Measurements from ENCODE around the gene PID1. TPM values are rescaled to one million over a fixed set of nuclear protein-coding genes. Genes with fewer than 3 reads are reported as not detected.
"Not testable (repeated sequence)": the region's sequence is repeated elsewhere in the genome, so short reads cannot be mapped to it uniquely, and the experiment has no call there.

PID1 gene
- total RNA-seq, 2 donors from 2014 or later, result 13.0 to 13.8 TPM

GRCh38 chr2:229199267-229199666 lies 71.8 kb downstream of the PID1 start:
- no peak overlapping the region for H3K27ac ChIP-seq
- DNase-seq, result no peak
- no peak overlapping the region for H3K4me3 ChIP-seq
- 60 to 68% methylated on average over 2 of the region's 2 CpGs for WGBS, 2 donors
- ATAC-seq, result no peak
- H3K27me3 ChIP-seq, result no peaks in the 10 kb centered on the region
- peaks cover 18% of the 10 kb centered on the region for H3K4me1 ChIP-seq
- TF ChIP-seq CTCF (IDR thresholded peaks at IDR 0.05) (no peak), POLR2A (IDR thresholded peaks at IDR 0.05) (no peak)
- intact Hi-C loops (cut with DNase I), result no loop called here
- no peaks in the 10 kb centered on the region for H3K9me3 ChIP-seq
- H3K36me3 ChIP-seq (replicated peaks in 1 of 2; ENCODE audit: insufficient read depth in 1 of 2, low read depth in 2 of 2), result no peaks in the 10 kb centered on the region

GRCh38 chr2:229196448-229196847 lies 74.6 kb downstream of the PID1 start:
- Histone ChIP-seq H3K9me3 (no peaks in the 10 kb centered on the region), H3K4me3 (no peak overlapping the region), H3K27me3 (no peaks in the 10 kb centered on the region), H3K27ac (no peak overlapping the region), H3K36me3 (replicated peaks in 1 of 2; ENCODE audit: insufficient read depth in 1 of 2, low read depth in 2 of 2) (no peaks in the 10 kb centered on the region), H3K4me1 (peaks cover 18% of the 10 kb centered on the region)
- DNase-seq, result no peak
- 61 to 68% methylated on average over 2 of the region's 2 CpGs for WGBS, 2 donors
- intact Hi-C loops (cut with DNase I), result no loop called here
- no peak for ATAC-seq
- TF ChIP-seq POLR2A (IDR thresholded peaks at IDR 0.05) (no peak), CTCF (IDR thresholded peaks at IDR 0.05) (no peak)

GRCh38 chr2:229195346-229195947 lies 75.6 kb downstream of the PID1 start:
- ATAC-seq (peak; percentile 38), DNase-seq (no peak)
- no peaks in the 10 kb centered on the region for H3K36me3 ChIP-seq (replicated peaks in 1 of 2; ENCODE audit: insufficient read depth in 1 of 2, low read depth in 2 of 2)
- no peaks in the 10 kb centered on the region for H3K9me3 ChIP-seq
- H3K27ac ChIP-seq, result peak overlapping the region in 1 of 4 donors; percentile 24
- WGBS, 2 donors, result 15 to 17% methylated on average over 1 of the region's 1 CpG
- intact Hi-C loops (cut with DNase I), result no loop called here
- H3K27me3 ChIP-seq, result no peaks in the 10 kb centered on the region
- TF ChIP-seq CTCF (IDR thresholded peaks at IDR 0.05) (no peak), POLR2A (IDR thresholded peaks at IDR 0.05) (no peak)
- H3K4me1 ChIP-seq, result peaks cover 18% of the 10 kb centered on the region
- no peak overlapping the region for H3K4me3 ChIP-seq

GRCh38 chr2:229193281-229193680 lies 77.8 kb downstream of the PID1 start:
- no peaks in the 10 kb centered on the region for H3K9me3 ChIP-seq
- peaks cover 18% of the 10 kb centered on the region for H3K4me1 ChIP-seq
- no peak overlapping the region for H3K27ac ChIP-seq
- intact Hi-C loops (cut with DNase I), result no loop called here
- ATAC-seq (no peak), DNase-seq (no peak)
- no peak overlapping the region for H3K4me3 ChIP-seq
- no peaks in the 10 kb centered on the region for H3K27me3 ChIP-seq
- no peaks in the 10 kb centered on the region for H3K36me3 ChIP-seq (replicated peaks in 1 of 2; ENCODE audit: insufficient read depth in 1 of 2, low read depth in 2 of 2)
- TF ChIP-seq CTCF (IDR thresholded peaks at IDR 0.05), result no peak
- no peak for TF ChIP-seq POLR2A (IDR thresholded peaks at IDR 0.05)
- 68 to 78% methylated on average over 3 of the region's 3 CpGs for WGBS, 2 donors

GRCh38 chr2:229191413-229191812 lies 79.7 kb downstream of the PID1 start:
- no peak for ATAC-seq

GRCh38 chr2:229187123-229187522 lies 84.0 kb downstream of the PID1 start:
- H3K36me3 ChIP-seq (replicated peaks in 1 of 2; ENCODE audit: insufficient read depth in 1 of 2, low read depth in 2 of 2); H3K4me3 ChIP-seq; H3K27me3 ChIP-seq; H3K4me1 ChIP-seq; DNase-seq; intact Hi-C loops (cut with DNase I); H3K27ac ChIP-seq; H3K9me3 ChIP-seq; ATAC-seq: not testable (repeated sequence)
- 68% methylated on average over 4 of the region's 4 CpGs for WGBS, 2 donors

More at GRCh38 chr2:229191413-229191812, 79.7 kb downstream of the PID1 start:
- H3K4me1 ChIP-seq, result peaks cover 16% of the 10 kb centered on the region
- H3K36me3 ChIP-seq (replicated peaks in 1 of 2; ENCODE audit: insufficient read depth in 1 of 2, low read depth in 2 of 2), result no peaks in the 10 kb centered on the region
- no peaks in the 10 kb centered on the region for H3K9me3 ChIP-seq
- H3K27ac ChIP-seq, result no peak overlapping the region
- TF ChIP-seq CTCF (IDR thresholded peaks at IDR 0.05), result no peak
- no peak for TF ChIP-seq POLR2A (IDR thresholded peaks at IDR 0.05)
- 84 to 85% methylated on average over 1 of the region's 1 CpG for WGBS, 2 donors
- intact Hi-C loops (cut with DNase I), result no loop called here
- no peak for DNase-seq
- H3K27me3 ChIP-seq, result no peaks in the 10 kb centered on the region
- no peak overlapping the region for H3K4me3 ChIP-seq

All from body of pancreas (tissue), 4 donors.